ENCODE measurements around the gene BICDL2.
A peak's percentile ranks its signal among the peaks of the same experiment; 100 is the strongest.

BICDL2 gene

DNA sequence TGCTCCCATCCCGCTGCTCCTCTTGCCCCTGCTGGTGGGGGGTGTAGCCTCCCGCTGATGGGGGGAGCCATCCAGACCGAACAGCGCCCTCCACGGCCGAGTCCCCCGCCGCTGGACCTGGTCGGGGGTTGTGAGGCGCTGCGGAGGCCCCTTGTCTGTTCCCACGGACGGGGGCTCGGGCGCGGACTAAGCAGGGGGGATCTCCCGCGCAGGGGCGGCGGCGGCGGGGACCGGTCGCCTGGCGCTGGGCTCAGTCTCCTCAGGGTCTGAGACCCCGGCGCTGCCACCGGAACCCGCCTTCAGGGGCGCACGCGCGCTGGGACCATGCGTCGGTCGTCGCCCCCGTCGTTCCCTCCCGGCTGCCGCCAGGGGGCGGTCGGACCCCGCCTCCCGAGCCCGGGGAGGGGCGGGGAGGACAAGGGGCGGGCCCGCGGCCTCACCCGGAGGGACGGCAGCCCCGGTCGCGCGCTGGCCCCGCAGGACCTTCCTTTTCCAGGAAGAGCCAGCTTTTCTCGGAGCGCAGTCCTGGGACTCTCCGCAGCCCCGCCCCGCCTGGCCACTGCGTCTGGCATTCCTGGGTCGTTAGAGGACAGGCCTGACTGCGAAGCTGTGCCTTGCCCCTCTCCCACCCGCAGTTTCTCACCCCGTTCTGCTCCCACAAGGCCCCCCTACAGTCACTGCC is 22.4 kb upstream of the BICDL2 start (continued):
- TF ChIP-seq ZNF426 (tag by site-specific recombination; IDR thresholded peaks at IDR 0.05): no peak
- TF ChIP-seq KLF7 (tag by site-specific recombination; IDR thresholded peaks at IDR 0.05; ENCODE audit: borderline replicate concordance): no peak; the same call in 1 of the 2 replicates
- TF ChIP-seq, protein P1, sequence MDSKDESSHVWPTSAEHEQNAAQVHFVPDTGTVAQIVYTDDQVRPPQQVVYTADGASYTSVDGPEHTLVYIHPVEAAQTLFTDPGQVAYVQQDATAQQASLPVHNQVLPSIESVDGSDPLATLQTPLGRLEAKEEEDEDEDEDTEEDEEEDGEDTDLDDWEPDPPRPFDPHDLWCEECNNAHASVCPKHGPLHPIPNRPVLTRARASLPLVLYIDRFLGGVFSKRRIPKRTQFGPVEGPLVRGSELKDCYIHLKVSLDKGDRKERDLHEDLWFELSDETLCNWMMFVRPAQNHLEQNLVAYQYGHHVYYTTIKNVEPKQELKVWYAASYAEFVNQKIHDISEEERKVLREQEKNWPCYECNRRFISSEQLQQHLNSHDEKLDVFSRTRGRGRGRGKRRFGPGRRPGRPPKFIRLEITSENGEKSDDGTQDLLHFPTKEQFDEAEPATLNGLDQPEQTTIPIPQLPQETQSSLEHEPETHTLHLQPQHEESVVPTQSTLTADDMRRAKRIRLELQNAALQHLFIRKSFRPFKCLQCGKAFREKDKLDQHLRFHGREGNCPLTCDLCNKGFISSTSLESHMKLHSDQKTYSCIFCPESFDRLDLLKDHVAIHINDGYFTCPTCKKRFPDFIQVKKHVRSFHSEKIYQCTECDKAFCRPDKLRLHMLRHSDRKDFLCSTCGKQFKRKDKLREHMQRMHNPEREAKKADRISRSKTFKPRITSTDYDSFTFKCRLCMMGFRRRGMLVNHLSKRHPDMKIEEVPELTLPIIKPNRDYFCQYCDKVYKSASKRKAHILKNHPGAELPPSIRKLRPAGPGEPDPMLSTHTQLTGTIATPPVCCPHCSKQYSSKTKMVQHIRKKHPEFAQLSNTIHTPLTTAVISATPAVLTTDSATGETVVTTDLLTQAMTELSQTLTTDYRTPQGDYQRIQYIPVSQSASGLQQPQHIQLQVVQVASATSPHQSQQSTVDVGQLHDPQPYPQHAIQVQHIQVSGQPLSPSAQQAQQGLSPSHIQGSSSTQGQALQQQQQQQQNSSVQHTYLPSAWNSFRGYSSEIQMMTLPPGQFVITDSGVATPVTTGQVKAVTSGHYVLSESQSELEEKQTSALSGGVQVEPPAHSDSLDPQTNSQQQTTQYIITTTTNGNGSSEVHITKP (tag by site-specific recombination; IDR thresholded peaks at IDR 0.05): no peak
- TF ChIP-seq ZNF157 (tag by site-specific recombination; IDR thresholded peaks at IDR 0.05): no peak
- TF ChIP-seq KLF1 (tag by site-specific recombination; IDR thresholded peaks at IDR 0.05): peak; percentile 58
- no peak for TF ChIP-seq ZNF585B (tag by site-specific recombination; IDR thresholded peaks at IDR 0.05)
- TF ChIP-seq ZNF501 (tag by site-specific recombination; IDR thresholded peaks at IDR 0.05): no peak
- TF ChIP-seq MEIS1 (CRISPR knock-in tag; IDR thresholded peaks at IDR 0.05; ENCODE audit: borderline replicate concordance): no peak
- no peak for TF ChIP-seq ZNF16 (tag by site-specific recombination; IDR thresholded peaks at IDR 0.05; ENCODE audit: low read depth)
- TF ChIP-seq ZNF223 (tag by site-specific recombination; IDR thresholded peaks at IDR 0.05): no peak
- TF ChIP-seq, protein P2, sequence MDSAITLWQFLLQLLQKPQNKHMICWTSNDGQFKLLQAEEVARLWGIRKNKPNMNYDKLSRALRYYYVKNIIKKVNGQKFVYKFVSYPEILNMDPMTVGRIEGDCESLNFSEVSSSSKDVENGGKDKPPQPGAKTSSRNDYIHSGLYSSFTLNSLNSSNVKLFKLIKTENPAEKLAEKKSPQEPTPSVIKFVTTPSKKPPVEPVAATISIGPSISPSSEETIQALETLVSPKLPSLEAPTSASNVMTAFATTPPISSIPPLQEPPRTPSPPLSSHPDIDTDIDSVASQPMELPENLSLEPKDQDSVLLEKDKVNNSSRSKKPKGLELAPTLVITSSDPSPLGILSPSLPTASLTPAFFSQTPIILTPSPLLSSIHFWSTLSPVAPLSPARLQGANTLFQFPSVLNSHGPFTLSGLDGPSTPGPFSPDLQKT (IDR thresholded peaks at IDR 0.05; ENCODE audit: borderline replicate concordance, low read depth, low read length): no peak
- TF ChIP-seq ZNF350 (tag by site-specific recombination; IDR thresholded peaks at IDR 0.05): no peak
- TF ChIP-seq ZNF138 (tag by site-specific recombination; IDR thresholded peaks at IDR 0.05; ENCODE audit: borderline replicate concordance): no peak
- no peak for TF ChIP-seq HOXC10 (CRISPR knock-in tag; IDR thresholded peaks at IDR 0.05)
- 0 out of 2 replicates have a peak, but pooled peaks have one; percentile 11 for TF ChIP-seq ZFHX2 (tag by site-specific recombination; conservative IDR thresholded peaks at IDR 0.05)
- no peak for TF ChIP-seq SCRT2 (tag by site-specific recombination; IDR thresholded peaks at IDR 0.05)
- TF ChIP-seq ZNF266 (tag by site-specific recombination; IDR thresholded peaks at IDR 0.05; ENCODE audit: low read depth): no peak
- peak; percentile 63 for TF ChIP-seq SP2 (tag by site-specific recombination; IDR thresholded peaks at IDR 0.05)
- no peak for TF ChIP-seq ZNF169 (tag by site-specific recombination; IDR thresholded peaks at IDR 0.05)
- TF ChIP-seq ZNF114 (tag by site-specific recombination; IDR thresholded peaks at IDR 0.05): no peak
- TF ChIP-seq BCL11A (tag by site-specific recombination; IDR thresholded peaks at IDR 0.05; ENCODE audit: low read depth): no peak
- no peak for TF ChIP-seq ZBTB48 (tag by site-specific recombination; IDR thresholded peaks at IDR 0.05)
- TF ChIP-seq, protein P3, sequence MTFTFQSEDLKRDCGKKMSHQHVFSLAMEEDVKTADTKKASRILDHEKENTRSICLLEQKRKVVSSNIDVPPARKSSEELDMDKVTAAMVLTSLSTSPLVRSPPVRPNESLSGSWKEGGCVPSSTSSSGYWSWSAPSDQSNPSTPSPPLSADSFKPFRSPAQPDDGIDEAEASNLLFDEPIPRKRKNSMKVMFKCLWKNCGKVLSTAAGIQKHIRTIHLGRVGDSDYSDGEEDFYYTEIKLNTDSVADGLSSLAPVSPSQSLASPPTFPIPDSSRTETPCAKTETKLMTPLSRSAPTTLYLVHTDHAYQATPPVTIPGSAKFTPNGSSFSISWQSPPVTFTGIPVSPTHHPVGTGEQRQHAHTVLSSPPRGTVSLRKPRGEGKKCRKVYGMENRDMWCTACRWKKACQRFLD (tag by site-specific recombination; IDR thresholded peaks at IDR 0.05): no peak
- TF ChIP-seq ZNF140 (tag by site-specific recombination; IDR thresholded peaks at IDR 0.05): no peak
- TF ChIP-seq, protein P4, sequence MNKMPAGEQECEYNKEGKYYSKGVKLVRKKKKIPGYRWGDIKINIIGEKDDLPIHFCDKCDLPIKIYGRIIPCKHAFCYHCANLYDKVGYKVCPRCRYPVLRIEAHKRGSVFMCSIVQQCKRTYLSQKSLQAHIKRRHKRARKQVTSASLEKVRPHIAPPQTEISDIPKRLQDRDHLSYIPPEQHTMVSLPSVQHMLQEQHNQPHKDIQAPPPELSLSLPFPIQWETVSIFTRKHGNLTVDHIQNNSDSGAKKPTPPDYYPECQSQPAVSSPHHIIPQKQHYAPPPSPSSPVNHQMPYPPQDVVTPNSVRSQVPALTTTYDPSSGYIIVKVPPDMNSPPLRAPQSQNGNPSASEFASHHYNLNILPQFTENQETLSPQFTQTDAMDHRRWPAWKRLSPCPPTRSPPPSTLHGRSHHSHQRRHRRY (tag by site-specific recombination; IDR thresholded peaks at IDR 0.05): no peak
- no peak for TF ChIP-seq ZNF610 (tag by site-specific recombination; IDR thresholded peaks at IDR 0.05; ENCODE audit: borderline replicate concordance)
- no peak for TF ChIP-seq ZNF133 (tag by site-specific recombination; IDR thresholded peaks at IDR 0.05)
- TF ChIP-seq ZBTB20 (tag by site-specific recombination; IDR thresholded peaks at IDR 0.05): peak; percentile 72; the same call in 1 of the 2 replicates

Measured in HEK293 (cell line).